GM21786 (cell line): ENCODE results near the gene VASN.

Source experiments
- ATAC-seq: cut with Tn5 transposase; IDR thresholded peaks from one replicate; pipeline ENCODE4 v1.9.1; 2021; ENCODE audit not compliant: unreplicated experiment

VASN gene

DNA sequence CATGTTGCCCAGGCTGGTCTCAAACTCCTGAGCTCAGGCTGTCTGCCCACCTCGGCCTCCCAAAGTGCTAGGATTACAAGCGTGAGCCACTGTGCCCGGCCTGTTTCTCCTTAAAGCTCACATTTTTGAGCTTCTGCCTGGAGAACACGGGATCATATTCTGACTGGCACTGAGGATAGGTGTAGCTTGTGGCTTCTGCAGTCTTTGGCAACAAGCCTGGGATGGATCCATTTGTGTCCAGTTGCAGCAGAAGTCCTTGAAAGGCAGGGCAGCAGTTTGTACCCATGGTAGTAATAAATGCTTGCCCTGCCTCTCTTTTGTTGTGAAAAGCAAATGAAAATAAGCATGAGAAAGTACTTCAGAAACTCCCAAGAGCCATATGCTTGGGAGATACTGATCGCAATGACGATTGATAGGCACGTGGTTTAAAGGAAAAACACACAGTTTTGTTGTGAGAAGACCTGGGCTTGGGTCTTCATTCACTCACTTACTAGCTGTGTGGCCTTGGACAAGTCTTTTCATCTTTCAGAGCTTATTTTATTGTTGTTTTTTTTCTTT is 47.8 kb downstream of the VASN start:
- ATAC-seq = no peak

DNA sequence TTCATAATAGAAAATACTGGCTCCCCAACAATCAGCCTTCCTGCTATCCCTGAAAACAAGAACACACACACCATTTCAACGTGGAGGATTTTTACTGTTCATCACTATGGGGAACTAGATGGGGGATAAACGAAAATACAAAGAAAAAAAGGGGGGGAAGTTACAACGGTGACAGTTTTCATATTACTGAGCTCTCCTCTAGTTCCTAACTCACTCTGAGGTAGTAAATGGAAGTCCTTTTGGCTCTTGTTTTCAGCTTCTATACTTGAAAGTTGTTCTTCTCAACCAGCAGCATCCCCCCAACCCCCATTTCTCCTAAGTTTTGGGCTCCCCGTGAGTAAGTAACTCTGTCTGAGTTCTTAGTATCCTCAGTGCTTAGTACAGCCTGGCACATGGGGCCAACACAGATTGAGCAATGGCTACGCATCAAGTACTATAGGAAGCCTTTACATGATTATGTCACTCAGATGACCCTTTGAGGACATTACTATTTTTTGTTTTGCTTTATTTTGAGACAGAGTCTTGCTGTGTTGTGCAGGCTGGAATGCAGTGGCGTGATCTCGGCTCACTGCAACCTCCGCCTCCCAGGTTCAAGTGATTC is 49.0 kb downstream of the VASN start:
- ATAC-seq = no peak

DNA sequence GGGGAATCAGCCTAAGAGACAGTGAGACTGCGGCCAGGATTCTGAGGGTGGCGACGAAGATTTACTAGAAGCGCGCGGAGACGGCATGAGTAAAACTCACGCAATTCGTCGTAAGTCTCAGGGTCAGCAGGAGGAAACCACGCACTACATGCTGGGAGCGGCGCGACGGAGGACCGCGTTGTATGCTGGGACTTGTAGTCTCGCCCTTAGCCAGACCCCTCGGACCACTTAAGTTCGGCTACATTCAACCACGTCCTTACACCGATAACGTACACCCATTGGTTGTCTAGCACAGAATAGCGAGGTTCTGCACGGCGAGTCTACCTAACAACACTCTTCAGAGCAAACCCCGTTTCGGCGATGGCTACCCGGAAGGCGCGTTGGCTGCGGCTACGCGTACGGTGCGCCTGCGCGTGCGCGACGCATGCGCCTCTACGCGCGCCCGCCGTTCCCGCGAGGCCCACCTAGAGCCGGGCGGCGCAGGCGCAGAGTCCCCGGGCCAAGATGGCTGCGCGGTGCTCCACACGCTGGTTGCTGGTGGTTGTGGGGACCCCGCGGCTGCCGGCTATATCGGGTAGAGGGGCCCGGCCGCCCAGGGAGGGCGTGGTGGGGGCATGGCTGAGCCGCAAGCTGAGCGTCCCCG is 53.9 kb downstream of the VASN start, which contains the start of gene DNAJA3:
Gene DNAJA3, plus strand, starts transcription at position 491 of the 643 bp plus-strand sequence. Its CDS starts 14 bp downstream, at position 505.
- ATAC-seq = peak; percentile 83

DNA sequence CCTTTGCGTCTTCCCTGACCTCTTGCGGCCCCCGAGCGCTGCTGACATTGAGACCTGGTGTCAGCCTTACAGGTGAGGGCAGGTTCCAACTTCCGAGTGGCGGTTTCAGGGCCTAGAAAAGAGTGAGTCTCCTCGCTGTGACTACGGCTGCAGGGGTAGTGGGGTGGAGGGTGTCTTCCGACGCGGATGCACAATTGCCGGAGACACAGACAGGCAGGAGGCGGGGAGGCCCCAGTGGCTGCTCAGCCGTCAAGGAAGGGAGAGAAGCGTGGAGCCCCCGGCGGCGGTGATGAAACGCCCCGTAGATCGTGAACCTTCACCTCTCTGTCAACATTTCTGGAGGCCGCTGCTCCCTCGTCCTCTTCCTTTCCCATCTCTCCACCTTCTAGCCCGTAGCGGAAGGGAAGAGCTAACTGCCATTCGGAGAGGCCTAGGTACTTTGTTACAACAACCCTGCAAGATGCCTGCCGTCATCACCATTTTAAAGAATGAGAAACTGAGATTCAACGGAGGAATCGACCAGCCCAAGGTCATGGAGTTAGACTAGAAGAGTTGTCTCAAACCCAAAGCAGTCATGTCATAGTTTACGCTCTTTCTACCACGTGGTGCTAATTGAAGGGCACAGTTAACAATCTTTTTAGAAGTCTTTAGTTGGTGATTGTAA is 54.5 kb downstream of the VASN start:
- ATAC-seq = peak; percentile 30

DNA sequence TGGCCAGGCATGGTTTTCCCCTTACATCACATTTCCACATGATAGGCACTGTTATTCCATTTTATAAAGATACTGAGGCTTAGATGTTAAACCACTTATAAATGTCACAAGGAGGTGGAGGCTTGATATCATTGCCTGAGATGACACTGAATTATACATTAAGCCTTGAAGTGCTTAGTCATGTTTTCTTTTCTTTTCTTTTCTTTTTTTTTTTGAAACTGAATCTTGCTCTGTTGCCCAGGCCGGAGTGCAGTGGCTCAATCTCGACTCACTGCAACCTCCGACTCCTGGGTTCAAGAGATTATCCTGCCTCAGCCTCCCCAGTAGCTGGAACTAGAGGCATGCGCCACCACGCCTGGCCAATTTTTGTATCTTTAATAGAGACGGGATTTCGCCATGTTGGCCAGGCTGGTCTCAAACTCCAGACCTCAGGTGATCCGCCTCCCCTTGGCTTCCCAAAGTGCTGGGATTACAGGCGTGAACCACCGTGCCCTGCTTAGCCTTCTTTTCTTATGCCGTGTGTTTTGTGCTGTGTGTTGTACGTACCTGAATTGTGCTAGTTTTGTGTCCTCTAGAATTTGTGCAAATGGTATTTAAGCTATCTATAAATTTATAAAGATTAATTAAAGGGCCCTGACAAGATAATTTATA is 55.2 kb downstream of the VASN start:
- no peak for ATAC-seq

DNA sequence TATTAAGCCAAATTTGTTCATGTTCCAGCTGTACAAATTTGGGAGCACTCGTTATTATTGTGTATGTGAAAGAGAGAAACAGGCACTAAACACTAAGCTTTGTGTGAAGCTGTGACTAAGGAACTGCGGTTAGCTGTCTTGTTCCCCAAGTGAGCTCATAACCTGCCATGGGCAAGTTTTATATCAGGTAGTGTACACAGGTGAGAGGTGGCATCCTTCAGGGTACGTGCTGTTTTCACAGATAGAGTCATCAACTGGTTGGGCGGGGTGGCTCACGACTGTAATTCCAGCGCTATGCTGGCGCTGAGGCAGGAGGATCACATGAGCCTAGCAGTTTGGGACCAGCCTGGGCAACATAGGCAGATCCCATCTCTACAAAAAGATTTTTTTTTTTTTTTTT is 56.9 kb downstream of the VASN start:
- no peak for ATAC-seq

DNA sequence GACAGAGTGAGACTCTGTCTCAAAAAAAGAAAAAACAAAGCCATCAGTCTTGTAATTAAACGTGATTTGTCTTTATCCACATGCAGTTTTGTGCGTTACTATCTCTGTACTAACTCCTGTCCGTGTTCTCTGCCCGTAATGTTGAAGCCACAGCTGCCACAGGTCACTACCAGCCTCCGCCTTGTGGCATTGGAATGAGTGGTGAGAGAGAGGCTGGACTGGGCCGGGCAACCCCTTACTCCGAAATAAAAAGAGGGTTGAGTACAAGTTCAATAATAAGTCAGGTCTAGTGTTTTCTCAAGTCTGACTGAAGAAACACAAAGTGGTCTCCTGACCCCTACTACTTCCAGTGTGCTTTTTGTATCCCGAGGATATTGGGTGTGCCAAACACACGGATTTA is 59.4 kb downstream of the VASN start:
- ATAC-seq = no peak
